NOMO-1 treated with dmso at 0.1 percent for 144 hours (cell line): ENCODE data around the gene TUBGCP2.

Experiments
- DNase-seq: peaks from one replicate; lab custom pipeline; 2025; ENCODE audit not compliant: unreplicated experiment; lab: John Stamatoyannopoulos, UW

The TUBGCP2 gene

GRCh38 chr10:133308421-133309099 lies at the start of gene TUBGCP2, which contains the start of gene ZNF511:
TUBGCP2 (minus strand) TSS chr10:133308872; CDS start chr10:133302941, 5,931 bp downstream.
ZNF511 (plus strand) TSS chr10:133308914; CDS start chr10:133308944, 30 bp downstream.
- DNase-seq, result peak; percentile 66

GRCh38 chr10:133357285-133358161 lies 48.9 kb upstream of the TUBGCP2 start, which contains the start of gene FUOM:
FUOM (minus strand) TSS chr10:133358019; CDS start chr10:133358007, 12 bp downstream.
- peak; percentile 30 for DNase-seq

- DNase-seq, result no peak
Measured at GRCh38 chr10:133356549-133357284, 48.0 kb upstream of the TUBGCP2 start.

- no peak for DNase-seq
Measured at GRCh38 chr10:133355991-133356390, 47.3 kb upstream of the TUBGCP2 start.

GRCh38 chr10:133355266-133355665 lies 46.6 kb upstream of the TUBGCP2 start:
- DNase-seq, result no peak

GRCh38 chr10:133354672-133355240 lies 46.1 kb upstream of the TUBGCP2 start:
- no peak for DNase-seq

- no peak for DNase-seq
Measured at GRCh38 chr10:133353988-133354605, 45.4 kb upstream of the TUBGCP2 start.

GRCh38 chr10:133353202-133353959 lies 44.7 kb upstream of the TUBGCP2 start:
- no peak for DNase-seq

GRCh38 chr10:133351408-133352318 lies 43.0 kb upstream of the TUBGCP2 start:
- DNase-seq, result no peak

GRCh38 chr10:133350950-133351329 lies 42.3 kb upstream of the TUBGCP2 start:
- DNase-seq, result no peak

- DNase-seq, result no peak
Measured at GRCh38 chr10:133350283-133350949, 41.7 kb upstream of the TUBGCP2 start.

- no peak for DNase-seq
Measured at GRCh38 chr10:133349577-133350011, 40.9 kb upstream of the TUBGCP2 start.

- DNase-seq, result no peak
Measured at GRCh38 chr10:133349160-133349568, 40.5 kb upstream of the TUBGCP2 start.

- DNase-seq, result no peak
Measured at GRCh38 chr10:133347710-133348517, 39.2 kb upstream of the TUBGCP2 start.

GRCh38 chr10:133346413-133346812 lies 37.7 kb upstream of the TUBGCP2 start:
- no peak for DNase-seq

GRCh38 chr10:133344236-133344635 lies 35.6 kb upstream of the TUBGCP2 start:
- DNase-seq, result no peak

GRCh38 chr10:133343558-133343957 lies 34.9 kb upstream of the TUBGCP2 start:
- DNase-seq, result no peak
